HL-60/S4 treated with phorbol 12-myristate 13-acetate at 8.2 ng/mL for 4 days and 3 days (cell line): ENCODE results near the gene SH3D21.

Experiments used
- in situ Hi-C: fragments of 300-500 bp; cut with MboI; formaldehyde crosslinking; loops from 2 replicates; pipeline ENCODE4 v1.15.0; 2022; ENCODE audit warnings: low sequenced_read_pairs

Gene SH3D21

DNA sequence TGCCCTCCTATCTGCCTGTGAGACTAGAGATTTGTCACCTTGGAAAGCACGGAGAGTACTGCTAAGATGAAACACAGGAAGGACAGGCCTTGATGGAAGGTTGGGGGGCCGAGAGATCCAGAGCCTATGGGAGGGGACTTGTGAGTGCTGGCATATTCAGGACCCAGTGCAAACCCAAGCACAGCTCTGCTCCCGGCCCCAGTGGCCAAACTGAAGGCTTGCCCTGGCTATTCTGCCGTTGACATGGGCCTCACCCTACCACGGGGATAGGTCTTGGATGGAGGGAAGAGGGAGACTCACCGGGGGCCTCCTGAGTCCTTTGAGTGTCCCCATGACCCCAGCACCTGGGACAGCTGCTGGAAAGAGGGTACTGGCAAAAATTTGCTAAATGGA lies 21.9 kb downstream of the SH3D21 start:
- in situ Hi-C loops, result no loop called here

DNA sequence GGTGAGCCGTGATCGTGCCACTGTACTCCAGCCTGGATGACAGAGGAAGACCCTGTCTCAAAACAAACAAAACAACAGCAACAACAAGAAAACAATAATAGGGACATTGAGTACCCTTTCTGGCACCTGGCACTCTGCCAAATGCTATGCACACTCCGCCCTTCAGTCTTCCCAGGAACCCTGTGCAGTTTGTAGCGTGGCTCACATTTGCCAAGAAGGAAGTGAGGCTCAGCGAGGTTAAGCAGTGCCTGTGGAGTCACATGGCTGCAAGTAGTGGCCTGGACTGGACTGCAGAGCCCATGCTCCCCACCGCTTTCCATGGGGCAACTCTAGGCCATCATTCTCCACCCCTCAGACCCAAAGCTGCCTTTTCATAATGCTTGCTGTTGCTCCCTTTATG lies 22.5 kb downstream of the SH3D21 start:
- in situ Hi-C loops, result no loop called here

DNA sequence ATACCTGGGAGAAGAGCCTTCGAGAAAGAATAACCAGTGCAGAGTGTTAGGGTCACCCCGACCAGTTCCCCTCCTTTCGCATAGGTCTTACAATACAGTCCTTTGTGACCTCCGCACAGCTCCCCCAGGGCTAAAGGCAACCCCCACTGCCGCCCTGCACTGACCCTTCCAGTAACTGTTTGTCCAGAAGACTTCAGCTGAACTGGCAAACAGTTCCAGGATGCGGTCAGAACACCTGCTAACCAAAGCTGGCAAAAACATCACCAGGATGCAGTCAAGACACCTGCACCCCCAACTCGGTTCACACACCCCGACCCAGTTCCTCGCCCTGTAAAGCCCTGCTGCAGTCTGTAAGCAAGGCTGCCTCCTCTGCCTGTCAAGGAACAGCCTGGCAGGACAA lies 23.6 kb downstream of the SH3D21 start:
- in situ Hi-C loops, result no loop called here

DNA sequence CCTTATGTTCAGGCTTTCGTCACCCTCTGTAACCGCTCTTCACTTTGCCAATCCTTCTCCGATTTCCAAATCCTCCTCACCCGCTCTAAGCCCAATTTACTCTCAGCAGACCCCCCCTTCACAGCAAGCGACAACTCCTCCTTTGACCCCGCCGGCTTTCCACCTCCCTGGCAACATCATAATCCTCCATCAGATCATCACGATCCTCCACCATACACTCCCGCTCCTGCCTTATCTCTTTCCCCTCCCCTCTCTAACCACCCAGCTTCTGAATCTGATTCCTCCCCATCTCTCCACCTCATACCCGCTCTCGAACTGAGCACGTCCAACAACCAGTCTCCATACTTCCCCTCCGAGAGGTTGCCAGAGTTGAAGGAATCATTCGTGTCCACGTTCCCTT lies 24.8 kb downstream of the SH3D21 start:
- in situ Hi-C loops, result no loop called here

DNA sequence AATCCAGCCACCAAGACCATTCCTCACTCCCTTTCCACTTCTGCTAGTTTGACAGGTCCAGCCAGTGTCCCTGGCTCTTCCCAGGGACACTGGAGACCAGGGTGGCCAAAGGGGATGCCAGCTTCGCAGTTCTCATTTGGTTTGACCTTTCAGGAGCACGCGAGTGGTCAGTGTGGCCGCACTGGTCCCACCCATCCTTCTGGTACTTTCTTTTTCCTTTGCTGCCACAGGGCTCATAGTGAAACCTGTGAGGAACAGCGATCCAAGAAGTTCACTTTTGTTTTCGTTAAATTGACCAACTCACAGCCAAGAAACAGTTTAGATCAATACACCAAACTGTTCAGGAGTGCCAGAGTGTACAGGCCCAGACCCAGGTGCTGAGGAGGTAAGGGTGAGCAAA lies 31.7 kb downstream of the SH3D21 start:
- in situ Hi-C loops, result no loop called here

DNA sequence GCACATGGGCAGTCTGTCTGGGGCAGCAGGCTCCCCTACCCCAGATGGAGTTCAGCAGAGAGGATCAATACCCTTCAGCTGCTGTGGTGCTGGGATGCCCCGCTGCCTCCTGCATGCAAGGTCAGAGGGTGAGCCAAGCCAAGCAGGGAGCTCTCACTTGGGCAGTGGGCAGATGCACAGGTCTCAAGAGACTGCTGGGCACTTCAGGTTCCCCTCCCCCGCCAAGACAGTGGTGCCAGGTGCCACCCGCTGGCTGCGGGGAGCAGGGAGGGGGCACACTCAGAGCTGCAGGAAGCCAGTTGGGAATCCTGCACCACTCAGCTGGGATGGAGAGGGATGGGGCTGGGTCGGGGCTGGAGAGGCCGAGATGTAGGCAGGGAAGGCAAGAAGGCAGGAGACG lies 33.0 kb downstream of the SH3D21 start:
- in situ Hi-C loops, result no loop called here

DNA sequence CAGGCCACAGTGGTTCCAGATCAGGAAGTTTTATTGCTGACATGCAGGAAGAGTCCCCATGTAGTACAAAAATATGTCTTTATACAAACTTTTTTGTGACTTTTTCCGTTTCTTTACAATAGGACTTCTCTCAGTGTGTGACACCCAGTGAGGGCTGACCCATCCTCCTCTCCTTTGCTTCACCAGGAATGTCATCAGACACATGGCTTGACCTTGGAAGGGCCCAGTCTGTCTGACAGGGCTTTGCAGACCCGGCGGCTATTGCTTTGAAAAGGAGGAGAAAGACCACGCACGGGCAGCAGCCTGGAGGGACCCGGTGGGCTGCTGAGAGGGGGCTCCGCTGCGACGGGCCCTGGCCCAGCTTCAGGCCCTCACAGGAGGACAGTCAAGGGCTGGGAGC lies 33.4 kb downstream of the SH3D21 start:
- in situ Hi-C loops, result no loop called here

DNA sequence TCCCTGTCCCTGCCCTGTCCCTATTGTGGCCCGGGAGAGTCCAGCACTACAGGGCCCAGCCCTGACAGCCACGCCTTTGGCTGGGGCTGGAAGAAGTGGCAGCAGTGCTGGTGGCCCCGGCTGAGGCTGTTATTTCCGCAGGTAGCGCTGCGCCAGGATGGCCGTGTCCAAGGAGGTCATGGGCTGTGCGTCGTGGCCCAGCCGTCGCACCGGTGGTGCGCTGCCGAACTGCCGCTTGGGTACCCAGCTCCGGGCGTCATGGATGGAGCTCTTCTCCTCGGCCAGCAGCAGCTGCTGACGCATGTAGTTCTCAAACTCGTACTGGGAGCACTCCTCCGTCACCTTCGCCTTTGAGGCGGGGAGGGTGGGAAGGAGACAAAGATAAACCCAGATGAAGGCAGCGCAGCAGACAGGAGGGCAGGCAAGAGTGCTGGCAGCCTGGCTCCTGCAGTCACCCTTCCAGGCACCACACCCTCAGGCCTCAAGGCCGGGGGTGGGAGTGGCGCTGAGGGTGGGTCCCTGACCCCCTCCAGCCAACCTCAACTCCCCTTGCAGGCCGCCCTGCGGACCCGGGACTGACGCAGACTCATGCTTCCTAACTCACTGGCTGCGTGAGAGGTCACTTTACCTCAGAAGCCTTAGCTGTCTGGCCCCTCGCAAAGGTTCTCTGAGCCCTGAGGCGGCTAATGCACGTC lies 35.6 kb downstream of the SH3D21 start:
- in situ Hi-C loops, result no loop called here

DNA sequence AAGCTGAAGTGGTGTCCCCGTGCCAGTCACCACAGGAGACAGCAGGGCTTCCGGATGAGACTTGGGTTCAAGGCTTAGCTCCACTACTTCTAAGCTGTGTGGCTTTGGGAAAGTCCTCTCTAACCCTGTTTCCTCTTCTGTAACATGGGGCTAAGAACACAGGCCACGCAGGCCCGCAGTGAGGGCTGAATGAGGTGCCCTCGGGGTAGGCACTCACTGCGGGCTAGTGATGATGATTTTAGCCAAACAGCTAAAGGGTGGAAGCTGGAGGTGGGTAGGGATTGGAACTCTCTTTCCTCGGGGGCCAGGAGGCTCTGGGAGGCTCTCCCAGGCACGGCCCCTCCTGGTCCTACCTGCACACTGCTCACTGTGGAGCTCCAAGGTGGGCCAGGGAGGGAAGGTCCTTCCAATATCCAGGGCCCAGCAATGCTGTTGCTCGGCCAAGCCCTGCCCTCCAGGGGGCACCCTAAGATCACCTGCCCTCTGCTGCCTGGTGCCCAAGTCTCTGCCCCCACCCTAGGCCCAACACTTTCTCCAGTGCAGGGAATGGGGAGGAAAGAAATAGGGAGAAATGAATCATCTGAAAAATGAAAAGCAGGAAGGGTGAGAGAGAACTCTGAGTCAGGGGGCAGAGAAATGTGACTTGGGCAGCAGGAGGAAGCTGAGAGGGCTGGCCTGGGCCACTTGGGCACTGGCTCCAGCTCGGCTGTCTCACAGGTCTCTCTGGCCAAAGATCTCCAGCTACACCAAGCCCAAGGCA lies 36.4 kb downstream of the SH3D21 start:
- in situ Hi-C loops, result no loop called here

DNA sequence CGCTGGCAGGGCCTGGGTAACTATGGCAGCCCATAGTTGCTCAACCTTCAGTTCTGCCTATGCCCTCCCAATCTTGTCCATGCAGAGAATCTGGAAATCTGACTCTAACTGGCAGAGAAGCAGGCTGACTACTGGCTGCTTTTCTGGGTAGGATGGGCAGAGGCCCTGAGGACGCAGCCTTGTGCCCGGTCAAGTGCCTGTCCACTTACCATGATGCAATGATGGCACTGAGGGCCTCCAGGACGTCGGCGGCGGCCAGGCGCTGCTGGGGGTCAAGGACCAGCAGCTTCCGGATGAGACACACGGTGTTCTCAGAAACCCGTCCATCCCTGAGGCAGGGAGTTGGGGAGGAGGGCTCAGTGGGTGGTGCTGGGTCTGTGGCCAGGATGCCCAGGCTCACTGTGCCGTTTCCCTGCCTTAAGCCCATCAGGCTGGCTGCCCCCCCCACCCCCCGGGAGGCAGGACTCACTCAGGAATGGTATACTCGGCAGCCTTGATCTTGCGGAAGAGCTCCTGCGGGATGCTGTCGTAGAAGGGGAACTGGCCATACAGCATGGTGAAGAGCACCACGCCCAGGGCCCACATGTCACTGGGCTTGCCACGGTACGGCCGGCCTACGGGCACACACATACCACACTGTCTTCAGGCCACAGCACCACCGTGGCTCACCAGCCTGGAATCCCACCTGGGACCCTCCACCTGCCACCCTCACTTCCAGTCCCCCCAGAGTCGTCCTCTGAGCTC lies 37.7 kb downstream of the SH3D21 start:
- in situ Hi-C loops, result no loop called here

DNA sequence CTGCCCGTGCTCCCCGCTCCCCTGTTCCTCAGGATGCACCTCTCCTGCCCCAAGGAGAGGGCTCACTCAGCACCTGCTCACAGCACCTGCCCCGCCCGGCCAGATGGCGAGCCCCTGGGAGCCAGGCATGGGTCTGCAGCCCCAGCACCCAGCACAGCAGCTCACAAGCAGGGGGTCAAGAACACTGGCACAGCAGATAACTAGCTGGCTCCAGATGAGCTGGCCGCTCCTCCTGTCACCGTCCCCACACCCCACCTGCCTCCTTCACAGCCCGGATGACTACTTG lies 38.2 kb downstream of the SH3D21 start:
- in situ Hi-C loops, result no loop called here

DNA sequence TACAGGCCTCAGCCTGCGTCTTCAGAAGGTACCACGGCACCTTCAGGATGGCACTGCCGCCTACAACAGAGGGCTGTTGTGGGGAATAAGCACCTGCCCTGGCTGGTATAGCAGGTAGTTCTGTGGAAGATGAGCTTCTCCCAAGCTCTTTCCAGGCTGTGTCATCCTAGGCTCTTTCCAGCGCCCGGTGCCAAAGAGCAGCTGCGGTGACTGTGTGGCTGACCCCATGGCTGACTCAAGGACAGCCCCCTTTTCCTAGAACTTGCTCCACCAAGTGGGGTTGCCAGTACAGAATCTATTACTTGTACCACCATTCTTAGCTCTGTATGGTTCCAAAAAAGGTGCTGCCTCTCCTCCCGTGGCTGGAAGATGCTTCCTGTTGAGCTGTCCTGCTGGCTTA lies 39.2 kb downstream of the SH3D21 start:
- in situ Hi-C loops, result no loop called here

DNA sequence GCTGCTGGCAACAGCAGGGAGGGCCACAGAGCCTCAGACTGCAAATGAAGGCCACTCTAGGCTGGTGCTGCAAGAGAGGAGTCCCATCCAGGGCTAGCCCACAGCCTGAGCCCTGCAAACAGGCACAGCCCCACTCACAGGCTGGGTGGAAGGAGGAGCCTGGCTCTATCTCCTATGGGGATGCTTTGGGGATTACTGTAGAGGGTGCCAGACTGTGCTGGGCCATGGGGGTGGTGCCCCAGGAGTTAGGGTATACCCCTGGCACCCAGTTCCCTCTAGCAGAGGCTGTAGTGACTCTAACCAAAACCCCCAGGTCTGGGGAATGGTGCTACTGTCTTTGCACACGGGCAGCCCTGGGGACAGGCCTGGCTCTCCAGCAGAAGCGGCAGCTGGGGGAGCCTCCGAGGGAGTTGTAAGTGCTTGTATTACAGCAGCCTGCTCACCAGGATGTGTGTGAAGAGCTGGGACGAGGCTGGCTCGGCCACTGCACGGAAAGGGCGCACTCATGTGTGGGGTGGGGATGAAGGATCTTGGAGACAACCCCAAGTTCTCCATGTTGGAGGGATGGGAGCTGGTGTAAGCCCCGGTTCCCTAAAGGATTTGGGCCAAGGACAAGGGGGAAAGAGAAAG lies 40.7 kb downstream of the SH3D21 start:
- in situ Hi-C loops, result no loop called here

DNA sequence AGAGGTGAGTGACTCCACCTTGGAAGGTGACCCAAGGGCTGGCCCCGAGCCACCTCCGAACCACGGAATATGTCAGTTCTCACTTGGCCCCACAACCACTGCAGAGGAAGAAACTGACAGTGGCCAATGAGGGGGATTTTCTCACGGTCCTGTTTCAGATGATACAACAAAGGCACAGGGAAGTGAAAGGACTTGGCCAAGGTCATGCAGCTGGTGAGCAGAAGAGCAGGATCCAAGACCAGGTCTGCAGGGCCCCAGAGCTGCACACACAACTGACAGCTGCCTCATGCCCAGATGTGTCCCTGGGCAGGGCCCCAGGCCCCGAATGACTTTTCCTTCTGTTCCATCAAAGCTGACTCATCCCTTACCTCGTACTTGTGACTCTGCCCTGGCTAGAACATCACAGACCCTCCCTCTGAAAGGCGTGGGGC lies 43.1 kb downstream of the SH3D21 start:
- in situ Hi-C loops, result no loop called here

DNA sequence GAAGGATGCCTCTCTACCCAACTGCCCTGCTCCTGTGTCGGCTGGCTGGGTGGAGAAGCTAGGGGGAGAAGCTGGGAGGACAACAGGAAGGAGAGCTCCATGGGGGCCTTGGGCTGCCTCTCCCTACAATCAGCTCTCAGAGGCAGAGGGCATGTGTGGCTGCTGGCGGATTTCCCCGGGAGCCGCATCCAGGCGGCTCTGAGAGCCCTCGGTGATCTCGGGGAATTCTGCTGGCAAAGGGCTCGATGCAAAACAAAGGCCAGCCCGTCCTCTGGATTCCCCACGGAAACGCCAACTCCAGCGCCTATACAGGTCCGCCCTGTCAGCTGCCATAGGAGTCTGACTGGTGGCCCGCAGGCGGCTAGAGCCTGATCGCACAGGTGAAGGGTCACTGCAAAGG lies 43.7 kb downstream of the SH3D21 start:
- in situ Hi-C loops, result no loop called here

DNA sequence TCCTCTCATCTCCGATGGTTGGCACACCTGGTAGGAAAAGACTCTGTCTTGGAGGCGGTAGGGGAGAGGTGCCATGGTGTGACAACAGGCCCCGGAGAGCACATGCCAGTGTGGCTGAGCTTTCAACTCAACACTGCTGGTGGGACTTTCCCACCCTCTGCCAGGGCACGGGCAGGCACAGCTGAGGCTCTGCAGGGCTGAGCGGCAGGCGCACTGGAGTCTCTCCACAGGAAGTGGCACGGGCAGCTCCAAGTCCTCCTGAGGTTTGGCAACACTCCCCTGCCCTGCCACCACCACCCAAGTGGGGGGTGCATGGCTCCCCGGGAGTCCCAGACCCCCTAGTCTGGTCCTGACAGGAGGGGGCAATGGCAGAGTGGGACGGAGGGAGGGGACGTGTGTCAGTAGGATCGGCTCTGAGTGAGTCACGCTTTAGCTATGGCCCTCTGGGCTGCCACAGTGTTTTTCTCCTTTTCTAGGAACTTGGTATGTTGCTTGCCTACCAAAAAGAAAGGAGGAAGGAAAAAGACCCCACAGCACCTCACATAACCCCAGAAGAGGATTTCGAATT lies 44.6 kb downstream of the SH3D21 start:
- in situ Hi-C loops, result no loop called here

DNA sequence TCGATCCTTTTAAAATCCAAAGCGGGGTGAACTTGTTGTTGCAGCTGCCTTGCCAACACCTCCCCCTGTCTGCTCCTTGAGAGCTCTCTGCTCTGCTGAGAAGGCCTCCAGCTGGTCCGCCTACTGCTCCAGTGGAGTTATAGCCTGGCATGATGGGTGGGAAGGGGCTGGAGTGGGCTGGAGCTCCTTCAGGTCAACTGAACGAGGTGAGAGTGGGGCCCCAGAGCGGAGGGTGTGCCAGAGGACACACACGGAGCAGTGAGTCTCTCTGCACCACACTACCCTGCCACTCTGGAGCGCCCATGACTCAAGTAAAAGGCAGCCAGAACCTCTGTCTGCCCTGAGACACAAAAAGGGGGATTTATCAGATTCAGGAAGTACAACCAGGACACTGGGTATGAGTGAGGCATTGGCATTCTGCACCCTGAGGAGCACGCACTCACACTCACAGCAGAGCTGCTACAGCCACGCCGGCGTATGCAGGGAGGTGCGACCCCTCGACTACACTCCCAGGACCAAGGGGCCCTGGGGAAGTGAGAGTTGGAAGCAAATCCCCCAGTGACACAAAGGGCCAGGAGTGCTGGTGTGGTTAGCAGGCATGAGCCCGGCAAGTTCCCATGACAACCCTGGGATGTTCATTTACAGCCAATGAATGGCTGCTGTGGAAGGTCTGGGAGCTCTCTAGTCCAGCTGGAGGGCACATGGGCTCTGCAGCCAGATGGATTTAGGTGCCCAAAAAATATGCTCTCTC lies 45.2 kb downstream of the SH3D21 start:
- in situ Hi-C loops, result no loop called here

DNA sequence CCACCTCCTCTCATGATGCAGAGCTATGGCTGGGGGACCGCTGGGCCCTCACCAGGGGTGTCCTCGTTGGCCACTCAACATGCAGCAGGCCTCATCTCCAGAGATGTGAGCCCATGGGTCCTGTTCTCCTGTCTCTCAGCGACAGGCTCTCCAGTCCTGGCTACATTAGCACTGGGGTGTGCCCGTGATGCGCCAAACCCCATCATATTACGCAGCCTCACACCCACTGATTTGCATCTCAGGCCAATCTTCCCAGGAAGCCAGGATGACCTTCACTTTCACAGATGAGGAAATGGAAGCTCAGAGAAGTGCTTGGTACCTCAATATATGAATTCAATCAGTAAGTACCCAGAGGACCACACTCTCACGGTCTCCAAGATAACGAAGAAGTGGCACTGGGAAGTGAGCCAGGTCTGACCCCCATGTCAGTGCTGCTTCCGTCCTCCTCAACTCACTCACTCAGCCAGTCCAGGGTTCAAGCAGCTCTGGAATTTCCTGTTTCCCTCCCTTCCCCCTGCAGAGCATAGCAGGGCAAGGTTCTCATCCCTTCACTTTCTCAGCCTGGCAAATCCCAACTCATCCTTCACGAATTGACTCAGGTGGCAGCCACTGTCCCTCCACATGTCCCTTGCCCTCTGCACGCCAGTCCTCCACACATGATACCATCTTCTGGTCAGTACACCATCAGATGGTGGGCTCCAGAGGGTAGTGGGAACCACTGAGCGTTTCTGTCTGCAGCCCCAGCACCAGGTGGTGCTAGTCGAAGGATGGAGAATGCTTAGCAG lies 46.1 kb downstream of the SH3D21 start:
- in situ Hi-C loops, result no loop called here

DNA sequence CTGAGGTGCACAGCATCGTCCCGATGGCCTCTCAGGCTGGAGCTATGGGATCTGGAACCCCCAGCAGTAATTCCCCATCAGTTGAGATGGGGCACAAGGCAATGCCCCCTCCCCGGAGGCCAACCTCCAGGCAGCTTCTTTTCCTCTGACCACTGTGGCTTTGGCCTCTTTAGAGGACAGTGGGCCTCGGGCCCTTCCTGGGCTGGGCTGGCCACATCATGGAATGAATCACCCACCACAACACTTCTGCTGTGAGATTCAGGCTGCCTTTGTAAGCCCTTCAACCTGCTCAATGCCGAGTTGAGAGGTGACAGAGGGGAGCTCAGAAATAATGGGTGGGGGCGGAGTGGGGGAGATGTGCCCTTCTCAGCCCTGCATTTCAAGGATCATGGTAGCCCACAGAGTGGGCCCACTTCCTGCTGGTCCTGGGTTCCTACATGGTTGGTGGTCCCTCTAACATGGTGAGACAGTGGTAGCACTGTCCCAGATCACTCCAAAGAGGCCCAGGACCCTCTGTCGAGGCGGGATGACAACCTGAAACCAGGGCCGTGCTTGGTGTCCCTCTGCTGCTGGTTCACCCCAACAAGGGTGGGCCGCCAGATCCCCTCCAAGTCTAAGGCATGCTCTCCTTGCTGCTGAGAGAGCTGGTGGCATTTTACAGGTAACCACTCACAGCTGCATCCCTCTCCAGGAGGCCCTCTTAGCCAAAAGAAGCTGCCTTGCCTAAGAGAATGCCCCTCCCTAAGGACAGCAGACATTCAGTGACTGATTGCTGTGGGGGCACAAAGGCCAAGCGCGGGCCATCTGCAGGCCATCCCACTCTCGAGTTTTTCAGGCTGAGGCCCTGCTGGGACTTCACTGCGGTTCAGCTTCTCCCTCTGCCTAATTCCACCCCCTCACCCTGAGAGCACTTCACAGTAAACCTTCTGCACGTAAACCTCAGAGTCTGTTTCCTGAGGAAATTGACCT lies 47.0 kb downstream of the SH3D21 start:
- in situ Hi-C loops, result no loop called here
